CD14-positive monocyte (primary cell): Measurements from ENCODE around the gene ZNF23. TPM values are rescaled to one million over a fixed set of nuclear protein-coding genes. Genes with fewer than 3 reads are reported as not detected.

Experiments
- DNase-seq, 3 donors: peaks; one replicate each; pipeline ENCODE4 v3.0.0-alpha.2; 2011 to 2022
- H2AFZ ChIP-seq: 2 replicates; pipeline ENCODE4 v1.6.0; 2012; ENCODE audit warnings: mild to moderate bottlenecking, low read depth, low read length, inconsistent platforms; ENCODE audit not compliant: insufficient read depth, poor library complexity, severe bottlenecking
- H3K27ac ChIP-seq, 2 donors: 1 replicate in 1 of 2; 2 replicates in 1 of 2; pipeline ENCODE4 v1.5.1; 2012 to 2013; ENCODE audit warnings: low read length in 2 of 2, control low read depth in 1 of 2, inconsistent platforms in 1 of 2, low read depth in 1 of 2, mild to moderate bottlenecking in 1 of 2
- H3K27me3 ChIP-seq, 2 donors: one replicate each; pipeline versions ENCODE4 v1.6.0 to v1.6.1; 2011 to 2013; ENCODE audit warnings: low read length in 2 of 2; ENCODE audit not compliant: control insufficient read depth in 2 of 2, insufficient read depth in 2 of 2
- H3K36me3 ChIP-seq, 2 donors: replicated peaks in 1 of 2; 1 replicate in 1 of 2; 2 replicates in 1 of 2; pipeline versions ENCODE4 v1.5.1 to v1.6.1; 2012 to 2013; ENCODE audit warnings: low read length in 2 of 2, control low read depth in 1 of 2, inconsistent platforms in 1 of 2, mild to moderate bottlenecking in 1 of 2; ENCODE audit not compliant: insufficient read depth in 2 of 2, control insufficient read depth in 1 of 2
- H3K4me1 ChIP-seq, 2 donors: 1 replicate in 1 of 2; 2 replicates in 1 of 2; pipeline versions ENCODE4 v1.5.1 to v1.6.1; 2012 to 2013; ENCODE audit warnings: low read length in 2 of 2, control low read depth in 1 of 2, inconsistent platforms in 1 of 2, mild to moderate bottlenecking in 1 of 2, moderate library complexity in 1 of 2; ENCODE audit not compliant: insufficient read depth in 2 of 2, control insufficient read depth in 1 of 2
- H3K4me2 ChIP-seq: replicated peaks from 2 replicates; pipeline ENCODE3; 2012; ENCODE audit warnings: low read length, moderate library complexity, mild to moderate bottlenecking; ENCODE audit not compliant: poor library complexity, severe bottlenecking; ENCODE audit errors: extremely low read depth
- H3K4me3 ChIP-seq, 3 experiments: fragments of 200-600 bp in 1 of 3; sonication (generic) in 1 of 3; replicated peaks in 1 of 3; 1 replicate in 2 of 3; 2 replicates in 1 of 3; pipeline ENCODE4 v1.5.1; 2011 to 2013; ENCODE audit warnings: low read length in 3 of 3, mild to moderate bottlenecking in 3 of 3, control low read depth in 2 of 3, low read depth in 2 of 3, inconsistent platforms in 1 of 3, moderate library complexity in 1 of 3
- H3K79me2 ChIP-seq: 2 replicates; pipeline ENCODE4 v1.6.0; 2012; ENCODE audit warnings: mild to moderate bottlenecking, control low read depth, inconsistent platforms, low read length, moderate library complexity; ENCODE audit not compliant: insufficient read depth
- H3K9ac ChIP-seq: 2 replicates; pipeline ENCODE4 v1.6.0; 2017; ENCODE audit warnings: low read length, mild to moderate bottlenecking; ENCODE audit not compliant: insufficient read depth, poor library complexity, severe bottlenecking
- H3K9me3 ChIP-seq, 2 donors: replicated peaks in 1 of 2; 1 replicate in 1 of 2; 2 replicates in 1 of 2; pipeline versions ENCODE4 v1.5.1 to v1.6.1; 2012 to 2013; ENCODE audit warnings: low read length in 2 of 2, control low read depth in 1 of 2; ENCODE audit not compliant: control insufficient read depth in 1 of 2, insufficient read depth in 1 of 2
- H4K20me1 ChIP-seq: 2 replicates; pipeline ENCODE4 v1.6.0; 2012; ENCODE audit warnings: mild to moderate bottlenecking, low read length, control low read depth, moderate library complexity; ENCODE audit not compliant: insufficient read depth
- H3K27ac Mint-ChIP-seq, 7 donors: one replicate each; pipeline ENCODE4 v1.8.0; 2020; ENCODE audit warnings: mild to moderate bottlenecking in 7 of 7, mixed read lengths in 7 of 7, moderate library complexity in 6 of 7, inconsistent platforms in 2 of 7
- H3K27me3 Mint-ChIP-seq, 3 donors: one replicate each; pipeline ENCODE4 v1.8.0; 2021 to 2022; ENCODE audit warnings: low read depth in 3 of 3, mild to moderate bottlenecking in 3 of 3, mixed read lengths in 3 of 3, moderate library complexity in 3 of 3, inconsistent platforms in 1 of 3
- H3K36me3 Mint-ChIP-seq, 2 donors: one replicate each; pipeline ENCODE4 v1.8.0; 2020; ENCODE audit warnings: mixed read lengths in 2 of 2, inconsistent platforms in 1 of 2, mild to moderate bottlenecking in 1 of 2
- H3K4me1 Mint-ChIP-seq: one replicate; pipeline ENCODE4 v1.8.0; 2020; ENCODE audit warnings: mild to moderate bottlenecking, mixed read lengths
- H3K4me3 Mint-ChIP-seq, 2 donors: one replicate each; pipeline ENCODE4 v1.8.0; 2020; ENCODE audit warnings: mild to moderate bottlenecking in 2 of 2, mixed read lengths in 2 of 2, moderate library complexity in 1 of 2
- H3K9me3 Mint-ChIP-seq, 7 donors: one replicate each; pipeline ENCODE4 v1.8.0; 2020 to 2022; ENCODE audit warnings: mixed read lengths in 7 of 7, mild to moderate bottlenecking in 6 of 7, moderate library complexity in 6 of 7, inconsistent platforms in 2 of 7
- CTCF ChIP-seq: fragments of 200-600 bp; IDR thresholded peaks from one replicate; pipeline ENCODE4 v1.8.0; 2022; ENCODE audit warnings: antibody characterized with exemption, mild to moderate bottlenecking
- WGBS: methylation state at CpG from one replicate; pipeline ENCODE4 v1.1.5; 2013; ENCODE audit warnings: missing lambda C conversion rate; ENCODE audit not compliant: insufficient coverage; 5-methylcytosine and 5-hydroxymethylcytosine counted together
- intact Hi-C, 2 donors: fragments of 100-400 bp; cut with micrococcal nuclease; formaldehyde crosslinking; loops; one replicate each; pipeline versions ENCODE4 v1.15.0 to v1.15.1; 2023
- polyA plus RNA-seq, 3 donors: library from polyadenylated mRNA; depleted of rRNA in 1 of 3; unstranded in 2 of 3; stranded (reverse) in 1 of 3; fragments of 300-500 nt in 2 of 3; fragments of >200 nt in 1 of 3; fragmentation: Illumina TruSeq in 2 of 3; gene quantifications; 1 replicate in 2 of 3; 2 replicates in 1 of 3; pipeline ENCODE4 v1.2.3, GENCODE V29; 2012 to 2021

The ZNF23 gene
- polyA plus RNA-seq, 3 donors, result 2.1 to 3.9 (median 2.8) TPM

- TF ChIP-seq CTCF, result peak; percentile 73
- Histone ChIP-seq H3K4me1 (no peaks in the 10 kb centered on the region), H3K9ac (no peak overlapping the region), H3K36me3 (no peaks in the 10 kb centered on the region), H4K20me1 (no peaks in the 10 kb centered on the region), H3K9me3 (no peaks in the 10 kb centered on the region), H3K4me3 (no peak overlapping the region), H3K27ac (no peak overlapping the region), H3K27me3 (peaks cover 15 to 22% of the 10 kb centered on the region in 2 donors), H3K79me2 (no peaks in the 10 kb centered on the region), H2AFZ (no peak overlapping the region), H3K4me2 (no peak overlapping the region)
- H3K27ac Mint-ChIP-seq, result no peak overlapping the region
- 75% methylated on average over 2 of the region's 4 CpGs for WGBS
- DNase-seq, result no peak
- H3K4me1 Mint-ChIP-seq, result no peaks in the 10 kb centered on the region
- H3K4me3 Mint-ChIP-seq, result no peak overlapping the region
- H3K9me3 Mint-ChIP-seq, result peaks cover 0 to 6% (median 2%) of the 10 kb centered on the region in 7 donors
- no peaks in the 10 kb centered on the region for H3K36me3 Mint-ChIP-seq
- intact Hi-C loops, result no loop called here
- H3K27me3 Mint-ChIP-seq, result peaks cover 32 to 38% (median 37%) of the 10 kb centered on the region in 3 donors
Observed at GRCh38 chr16:71421911-71422310, 40.1 kb downstream of the ZNF23 start.

- H3K27me3 ChIP-seq, result peaks cover 0 to 3% of the 10 kb centered on the region in 2 donors
- H3K4me2 ChIP-seq, result no peak overlapping the region
- no peak overlapping the region for H2AFZ ChIP-seq
- H4K20me1 ChIP-seq, result no peaks in the 10 kb centered on the region
- H3K4me3 Mint-ChIP-seq, result no peak overlapping the region
- H3K36me3 Mint-ChIP-seq, result no peaks in the 10 kb centered on the region
- no peak overlapping the region for H3K9ac ChIP-seq
- WGBS, result 98% methylated on average over 5 of the region's 5 CpGs
- H3K79me2 ChIP-seq, result no peaks in the 10 kb centered on the region
- no peak overlapping the region for H3K27ac Mint-ChIP-seq
- intact Hi-C loops, result loop anchor here in 1 of 2 donors (5.0 kb wide), 2 partner anchors 83 to 198 kb away; no protein-coding TSS in a partner anchor
- H3K27me3 Mint-ChIP-seq, result peaks cover 25 to 44% (median 30%) of the 10 kb centered on the region in 3 donors
- no peaks in the 10 kb centered on the region for H3K36me3 ChIP-seq
- no peaks in the 10 kb centered on the region for H3K4me1 ChIP-seq
- no peaks in the 10 kb centered on the region for H3K9me3 Mint-ChIP-seq
- H3K4me3 ChIP-seq, result no peak overlapping the region
- H3K9me3 ChIP-seq, result no peaks in the 10 kb centered on the region
- H3K4me1 Mint-ChIP-seq, result peaks cover 1% of the 10 kb centered on the region
- DNase-seq, result no peak
- no peak overlapping the region for H3K27ac ChIP-seq
- TF ChIP-seq CTCF, result no peak
Observed at GRCh38 chr16:71414038-71414437, 48.0 kb downstream of the ZNF23 start.
